Endodermal cell (in vitro differentiated cells): Measurements from ENCODE around the gene TSEN34. TPM values are rescaled to one million over a fixed set of nuclear protein-coding genes. Genes with fewer than 3 reads are reported as not detected.
A peak's percentile ranks its signal among the peaks of the same experiment; 100 is the strongest.

Experiments used
- DNase-seq: peaks from one replicate; pipeline ENCODE4 v3.0.0-alpha.2; 2017
- H3K27ac ChIP-seq: 2 replicates; pipeline ENCODE4 v1.5.1; 2013; ENCODE audit warnings: mild to moderate bottlenecking, low read depth, low read length, moderate library complexity
- H3K27me3 ChIP-seq: 2 replicates; pipeline ENCODE4 v1.6.1; 2013; ENCODE audit warnings: mild to moderate bottlenecking, low read length, moderate library complexity; ENCODE audit not compliant: insufficient read depth, control insufficient read depth, poor library complexity, severe bottlenecking
- H3K36me3 ChIP-seq: 2 replicates; pipeline ENCODE4 v1.7.0; 2013; ENCODE audit warnings: mild to moderate bottlenecking, low read length, moderate library complexity; ENCODE audit not compliant: control insufficient read depth, insufficient read depth
- H3K4me1 ChIP-seq: one replicate; pipeline ENCODE4 v1.7.0; 2013; ENCODE audit warnings: low read length; ENCODE audit not compliant: control insufficient read depth, insufficient read depth
- H3K4me3 ChIP-seq: 2 replicates; pipeline ENCODE4 v1.5.1; 2013; ENCODE audit warnings: mild to moderate bottlenecking, low read length, moderate library complexity
- H3K9ac ChIP-seq: 2 replicates; pipeline ENCODE4 v1.6.1; 2013; ENCODE audit warnings: mild to moderate bottlenecking, low read length, moderate library complexity; ENCODE audit not compliant: poor library complexity, severe bottlenecking; ENCODE audit errors: extremely low read depth
- H3K9me3 ChIP-seq: 2 replicates; pipeline ENCODE4 v1.6.1; 2013; ENCODE audit warnings: mild to moderate bottlenecking, low read length, moderate library complexity; ENCODE audit not compliant: control insufficient read depth
- H3K27ac Mint-ChIP-seq: 2 replicates; pipeline ENCODE4 v1.8.0; 2020; ENCODE audit warnings: mixed read lengths
- H3K27me3 Mint-ChIP-seq: 2 replicates; pipeline ENCODE4 v1.8.0; 2021; ENCODE audit warnings: mild to moderate bottlenecking, mixed read lengths; ENCODE audit not compliant: insufficient read depth
- H3K36me3 Mint-ChIP-seq: 2 replicates; pipeline ENCODE4 v1.8.0; 2020; ENCODE audit warnings: low read depth, mixed read lengths
- H3K4me1 Mint-ChIP-seq: 2 replicates; pipeline ENCODE4 v1.8.0; 2020; ENCODE audit warnings: mixed read lengths
- H3K4me3 Mint-ChIP-seq: 2 replicates; pipeline ENCODE4 v1.8.0; 2020; ENCODE audit warnings: mild to moderate bottlenecking, moderate library complexity, mixed read lengths
- H3K9me3 Mint-ChIP-seq: 2 replicates; pipeline ENCODE4 v1.8.0; 2020; ENCODE audit warnings: mild to moderate bottlenecking, mixed read lengths
- CTCF ChIP-seq: fragments of 200-600 bp; sonication (generic); conservative IDR thresholded peaks from 2 replicates; pipeline ENCODE4 v1.5.0; 2021; ENCODE audit warnings: antibody characterized with exemption, mild to moderate bottlenecking
- WGBS, 2 experiments: methylation state at CpG; one replicate each; pipeline versions ENCODE4 v1.1.5 to v1.1.7; 2013; ENCODE audit warnings: missing lambda C conversion rate in 2 of 2, mixed read lengths in 1 of 2; ENCODE audit not compliant: insufficient coverage in 1 of 2, insufficient read length in 1 of 2; 5-methylcytosine and 5-hydroxymethylcytosine counted together
- total RNA-seq, 2 donors: library from RNA; stranded (reverse); fragmentation: NEBNext Ultra II Directional in 1 of 2; extraction: Animal tissue kit (Norgen Biotek cat#: 25700) in 1 of 2; gene quantifications; 2 replicates in 1 of 2; 3 replicates in 1 of 2; pipeline ENCODE4 v1.2.1, GENCODE V29; 2021

The TSEN34 gene
- total RNA-seq, 2 donors from 2014 or later, result 26.0 to 27.5 TPM

DNA sequence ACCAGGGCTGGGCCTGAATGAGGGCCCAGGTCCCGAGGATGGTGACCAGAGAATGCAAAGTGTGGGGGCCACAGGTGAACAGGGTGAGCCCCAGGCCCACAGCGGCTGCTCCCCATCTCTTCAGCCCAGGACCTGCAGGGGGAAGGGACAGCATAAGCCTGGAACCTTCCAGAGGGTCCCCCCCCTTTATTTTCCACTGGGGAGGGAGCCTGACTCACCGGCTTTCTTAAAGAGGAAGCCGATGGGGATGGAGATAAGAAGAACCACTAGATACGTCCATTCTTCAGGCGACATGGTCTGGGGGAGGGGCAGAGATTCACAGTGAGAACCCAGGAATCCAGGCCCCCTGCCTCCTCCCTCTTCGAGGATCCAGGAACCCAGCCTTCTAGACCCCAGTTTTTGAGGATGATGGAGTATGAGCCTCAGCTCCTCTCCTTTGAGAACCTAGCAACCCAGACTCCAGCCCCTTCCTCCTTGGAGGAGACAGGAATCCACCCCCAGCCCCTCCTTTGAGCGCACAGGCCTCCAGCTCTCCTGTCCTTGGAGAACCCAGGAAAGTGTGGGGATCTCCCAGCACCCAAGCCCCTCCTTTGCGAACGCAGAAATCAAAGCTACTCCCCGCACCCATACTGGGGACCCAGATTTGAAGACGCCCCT, 2.8 kb upstream of the TSEN34 start:
- Histone ChIP-seq H3K9me3 (no peaks in the 10 kb centered on the region), H3K4me3 (peak overlapping the region; percentile 87), H3K9ac (peak overlapping the region; percentile 88), H3K36me3 (peaks cover 36% of the 10 kb centered on the region), H3K27me3 (no peaks in the 10 kb centered on the region), H3K27ac (no peak overlapping the region), H3K4me1 (no peaks in the 10 kb centered on the region)
- Mint-ChIP-seq H3K27ac (peak overlapping the region; percentile 88), H3K36me3 (peaks cover 45% of the 10 kb centered on the region), H3K4me1 (peaks cover 14% of the 10 kb centered on the region), H3K4me3 (peak overlapping the region; percentile 76), H3K27me3 (no peaks in the 10 kb centered on the region), H3K9me3 (no peaks in the 10 kb centered on the region)
- DNase-seq, result peak; percentile 62
- TF ChIP-seq CTCF, result no peak
- 9 to 31% methylated on average over 8 to 11 of the region's 12 CpGs for WGBS, 2 experiments

- H3K4me3 ChIP-seq, result peak within 1 kb of the TSS; percentile 96
- no peaks in the 10 kb centered on the region for H3K9me3 Mint-ChIP-seq
- H3K36me3 ChIP-seq, result peaks cover 34% of the 10 kb centered on the region
- DNase-seq, result no peak
- H3K9me3 ChIP-seq, result no peaks in the 10 kb centered on the region
- peak; percentile 61 for TF ChIP-seq CTCF
- peaks cover 46% of the 10 kb centered on the region for H3K36me3 Mint-ChIP-seq
- no peaks in the 10 kb centered on the region for H3K27me3 ChIP-seq
- 0% methylated on average over 29 to 64 of the region's 64 CpGs for WGBS, 2 experiments
- H3K27ac ChIP-seq, result peak within 1 kb of the TSS; percentile 98
- peak within 1 kb of the TSS; percentile 76 for H3K4me3 Mint-ChIP-seq
- peak within 1 kb of the TSS; percentile 88 for H3K9ac ChIP-seq
- H3K27ac Mint-ChIP-seq, result peak within 1 kb of the TSS; percentile 100
- H3K4me1 Mint-ChIP-seq, result peaks cover 14% of the 10 kb centered on the region
- H3K27me3 Mint-ChIP-seq, result no peaks in the 10 kb centered on the region
- H3K4me1 ChIP-seq, result no peaks in the 10 kb centered on the region
These were observed 1.9 kb upstream of the TSEN34 start, which contains the start of gene MBOAT7 for GRCh38 chr19:54189145-54189734. Gene MBOAT7, minus strand, starts transcription at chr19:54189580. Its CDS starts 1,072 bp downstream, at chr19:54188508.

- Mint-ChIP-seq H3K4me3 (peak overlapping the region; percentile 76), H3K4me1 (peaks cover 14% of the 10 kb centered on the region), H3K9me3 (no peaks in the 10 kb centered on the region), H3K27me3 (no peaks in the 10 kb centered on the region), H3K27ac (peak overlapping the region; percentile 100), H3K36me3 (peaks cover 50% of the 10 kb centered on the region)
- H3K9ac ChIP-seq, result peak overlapping the region; percentile 88
- no peaks in the 10 kb centered on the region for H3K4me1 ChIP-seq
- H3K4me3 ChIP-seq, result peak overlapping the region; percentile 96
- peaks cover 39% of the 10 kb centered on the region for H3K36me3 ChIP-seq
- no peaks in the 10 kb centered on the region for H3K27me3 ChIP-seq
- H3K9me3 ChIP-seq, result no peaks in the 10 kb centered on the region
- 0% methylated on average over 7 to 65 of the region's 65 CpGs for WGBS, 2 experiments
- TF ChIP-seq CTCF, result no peak
- peak; percentile 100 for DNase-seq
- H3K27ac ChIP-seq, result peak overlapping the region; percentile 98
These were observed 1.2 kb upstream of the TSEN34 start for GRCh38 chr19:54189735-54190502.
